BE2C (cell line): Measurements from ENCODE around the gene SPTLC2.

Source experiments
- DNase-seq: peaks from one replicate; pipeline ENCODE4 v3.0.0-alpha.2; 2020
- H3K27me3 ChIP-seq: fragments of 250-450 bp; sonication (Bioruptor Pico); 2 replicates; pipeline ENCODE4 v1.5.1; 2020; ENCODE audit warnings: mild to moderate bottlenecking
- H3K36me3 ChIP-seq: fragments of 250-450 bp; sonication (Bioruptor Pico); 2 replicates; pipeline ENCODE4 v1.5.1; 2020; ENCODE audit warnings: mild to moderate bottlenecking
- H3K4me1 ChIP-seq: fragments of 250-450 bp; sonication (Bioruptor Pico); 2 replicates; pipeline ENCODE4 v1.5.1; 2020
- H3K4me3 ChIP-seq: 2 replicates; pipeline ENCODE4 v1.5.1; 2011; ENCODE audit warnings: low read depth, low read length
- H3K9me3 ChIP-seq: fragments of 250-450 bp; sonication (Bioruptor Pico); 2 replicates; pipeline ENCODE4 v1.5.1; 2020
- TF ChIP-seq, protein P1 (sequence below): IDR thresholded peaks from 2 replicates; pipeline ENCODE4 v1.5.1; 2012; ENCODE audit warnings: mild to moderate bottlenecking, low read depth, low read length

Gene SPTLC2

DNA sequence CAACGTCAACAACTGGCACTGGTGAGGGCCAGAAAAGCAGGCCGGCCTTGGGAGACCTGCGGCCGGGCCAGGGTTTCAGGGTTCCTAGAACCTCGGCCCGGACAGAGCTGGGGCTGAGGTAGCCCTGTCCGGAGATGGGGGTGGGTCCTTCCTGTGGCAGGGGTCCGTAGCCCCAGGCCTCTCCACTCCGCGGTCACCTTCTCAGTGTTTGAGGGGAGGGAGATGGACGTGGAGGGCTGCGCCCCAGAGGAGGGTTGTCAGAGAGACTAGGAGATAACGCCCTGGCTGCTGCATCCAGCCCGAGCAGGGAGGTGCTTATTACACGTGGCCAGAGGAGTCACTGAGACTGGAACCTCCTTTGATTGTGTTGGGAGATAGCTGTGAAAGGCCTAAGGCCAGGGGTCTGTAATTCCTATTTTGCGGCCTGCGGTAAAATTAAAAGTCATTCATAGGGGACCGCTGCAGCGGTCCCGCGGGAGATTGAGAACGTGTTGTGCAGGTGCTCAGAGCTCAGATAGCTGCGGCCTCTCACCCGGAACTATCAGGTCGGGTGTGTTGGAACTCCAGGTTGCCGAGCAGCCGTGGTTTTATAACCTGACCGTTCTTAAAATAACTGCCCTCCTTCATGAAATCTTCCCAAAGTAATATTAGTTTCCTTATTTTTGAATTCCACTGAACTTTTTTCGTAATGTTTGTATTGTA is 158.0 kb downstream of the SPTLC2 start:
- peak overlapping the region; percentile 95 for H3K4me3 ChIP-seq
- DNase-seq = peak; percentile 70
- TF ChIP-seq, protein P1, sequence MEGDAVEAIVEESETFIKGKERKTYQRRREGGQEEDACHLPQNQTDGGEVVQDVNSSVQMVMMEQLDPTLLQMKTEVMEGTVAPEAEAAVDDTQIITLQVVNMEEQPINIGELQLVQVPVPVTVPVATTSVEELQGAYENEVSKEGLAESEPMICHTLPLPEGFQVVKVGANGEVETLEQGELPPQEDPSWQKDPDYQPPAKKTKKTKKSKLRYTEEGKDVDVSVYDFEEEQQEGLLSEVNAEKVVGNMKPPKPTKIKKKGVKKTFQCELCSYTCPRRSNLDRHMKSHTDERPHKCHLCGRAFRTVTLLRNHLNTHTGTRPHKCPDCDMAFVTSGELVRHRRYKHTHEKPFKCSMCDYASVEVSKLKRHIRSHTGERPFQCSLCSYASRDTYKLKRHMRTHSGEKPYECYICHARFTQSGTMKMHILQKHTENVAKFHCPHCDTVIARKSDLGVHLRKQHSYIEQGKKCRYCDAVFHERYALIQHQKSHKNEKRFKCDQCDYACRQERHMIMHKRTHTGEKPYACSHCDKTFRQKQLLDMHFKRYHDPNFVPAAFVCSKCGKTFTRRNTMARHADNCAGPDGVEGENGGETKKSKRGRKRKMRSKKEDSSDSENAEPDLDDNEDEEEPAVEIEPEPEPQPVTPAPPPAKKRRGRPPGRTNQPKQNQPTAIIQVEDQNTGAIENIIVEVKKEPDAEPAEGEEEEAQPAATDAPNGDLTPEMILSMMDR = no peak
- no peaks in the 10 kb centered on the region for H3K27me3 ChIP-seq
- no peaks in the 10 kb centered on the region for H3K9me3 ChIP-seq
- H3K4me1 ChIP-seq = 0 out of 2 replicates have a peak, but pooled peaks cover 2% of the 10 kb centered on the region
- H3K36me3 ChIP-seq = peaks cover 41% of the 10 kb centered on the region

DNA sequence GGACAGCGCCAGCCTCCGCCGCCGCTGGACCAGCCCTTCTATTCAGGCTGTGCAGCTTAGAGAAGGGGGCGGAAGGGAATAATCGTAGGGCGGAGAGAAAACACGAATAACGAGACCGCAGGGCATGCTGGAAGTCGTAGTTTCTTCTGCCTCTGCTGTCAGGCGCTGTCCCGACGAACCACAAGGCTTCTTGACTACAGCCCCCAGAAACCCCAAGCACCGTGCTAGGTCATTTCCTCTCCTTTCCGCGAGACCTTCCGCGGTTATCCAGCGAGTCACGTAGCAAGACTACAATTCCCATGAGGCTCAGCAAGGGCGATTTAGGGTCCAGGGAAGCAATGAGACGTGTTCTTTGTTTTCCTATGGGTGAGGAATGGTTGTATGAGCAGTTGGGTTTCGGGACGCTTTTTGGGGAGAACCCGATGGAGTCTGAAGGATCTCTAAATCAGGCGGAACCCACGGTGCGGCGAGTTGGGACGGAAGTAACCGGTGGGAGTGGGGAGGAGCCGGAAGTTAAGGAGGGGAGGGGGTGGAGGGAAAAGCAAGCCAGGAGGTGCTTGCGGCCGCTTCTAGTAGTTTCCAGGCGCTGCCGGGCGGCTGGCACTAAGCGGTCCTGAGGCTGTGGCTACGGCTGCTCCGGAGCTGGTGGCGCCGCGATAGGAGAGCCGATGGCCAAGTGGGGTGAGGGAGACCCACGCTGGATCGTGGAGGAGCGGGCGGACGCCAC is 158.8 kb downstream of the SPTLC2 start, which contains the start of the genes AHSA1 and VIPAS39:
Gene AHSA1 (plus strand): TSS at position 572 of the 727 bp plus-strand sequence. CDS start 97 bp downstream, at position 669.
Gene VIPAS39 (minus strand): TSS at position 80 of the 727 bp plus-strand sequence. CDS start 3,499 bp downstream, outside the sequence.
- Histone ChIP-seq H3K9me3 (no peaks in the 10 kb centered on the region), H3K27me3 (no peaks in the 10 kb centered on the region), H3K4me1 (0 out of 2 replicates have a peak, but pooled peaks cover 2% of the 10 kb centered on the region), H3K4me3 (peak within 1 kb of the TSS; percentile 95), H3K36me3 (peaks cover 34% of the 10 kb centered on the region)
- TF ChIP-seq, protein P1 = no peak
- peak; percentile 97 for DNase-seq

DNA sequence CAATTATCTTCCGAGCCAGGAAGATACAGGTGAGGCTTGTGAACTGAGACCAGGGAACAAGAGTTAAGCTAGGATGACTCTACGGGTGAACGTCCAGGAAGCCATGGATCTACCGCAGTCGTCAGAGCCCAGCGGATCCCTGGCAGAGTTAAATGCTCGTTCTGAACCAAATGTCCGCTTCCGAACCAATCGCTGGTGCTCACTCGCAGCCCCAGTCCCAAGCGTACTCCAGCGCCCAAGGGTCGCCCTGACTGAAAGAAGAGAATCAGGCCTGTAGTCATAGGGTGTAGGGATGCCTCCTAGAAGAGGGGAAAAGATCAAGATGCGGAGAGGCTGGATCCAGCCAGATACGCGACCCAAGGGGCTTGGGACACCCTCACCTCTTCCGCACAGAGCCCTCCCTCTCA is 159.3 kb downstream of the SPTLC2 start:
- TF ChIP-seq, protein P1 = no peak
- Histone ChIP-seq H3K4me1 (0 out of 2 replicates have a peak, but pooled peaks cover 2% of the 10 kb centered on the region), H3K4me3 (peak overlapping the region; percentile 95), H3K9me3 (no peaks in the 10 kb centered on the region), H3K27me3 (no peaks in the 10 kb centered on the region), H3K36me3 (peaks cover 29% of the 10 kb centered on the region)
- DNase-seq = no peak
